Peyer's patch (tissue), 4 donors: ENCODE measurements around the gene ZNF750. TPM values are rescaled to one million over a fixed set of nuclear protein-coding genes. Genes with fewer than 3 reads are reported as not detected.

Experiments used
- DNase-seq, 3 donors: peaks; one replicate each; pipeline ENCODE4 v3.0.0-alpha.2; 2017 to 2019
- H3K27ac ChIP-seq, 4 donors: fragments of 200-600 bp; sonication (generic); one replicate each; pipeline ENCODE4 v1.5.1; 2016 to 2019
- H3K27me3 ChIP-seq, 2 donors: fragments of 200-600 bp; sonication (generic); one replicate each; pipeline ENCODE4 v1.5.1; 2019
- H3K36me3 ChIP-seq, 3 donors: fragments of 200-600 bp; sonication (generic); one replicate each; pipeline ENCODE4 v1.5.1; 2016 to 2019
- H3K4me1 ChIP-seq, 4 donors: fragments of 200-600 bp; sonication (generic); one replicate each; pipeline ENCODE4 v1.5.1; 2016 to 2019
- H3K4me3 ChIP-seq, 4 donors: fragments of 200-600 bp; sonication (generic); 1 replicate in 3 of 4; 2 replicates in 1 of 4; pipeline ENCODE4 v1.5.1; 2016 to 2019; ENCODE audit warnings: mild to moderate bottlenecking in 1 of 4
- H3K9me3 ChIP-seq, 4 donors: fragments of 200-600 bp; sonication (generic); one replicate each; pipeline ENCODE4 v1.5.1; 2016 to 2019; ENCODE audit warnings: mild to moderate bottlenecking in 1 of 4
- CTCF ChIP-seq, 6 experiments: fragments of 450-650 bp in 4 of 6; fragments of 200-600 bp in 2 of 6; sonication (generic) in 1 of 6; IDR thresholded peaks; one replicate each; pipeline ENCODE4 v1.5.1; 2017 to 2019; ENCODE audit warnings: antibody characterized with exemption in 6 of 6, mild to moderate bottlenecking in 3 of 6, moderate library complexity in 1 of 6
- POLR2A ChIP-seq, 2 donors: fragments of 450-650 bp; IDR thresholded peaks; one replicate each; pipeline ENCODE4 v1.5.1; 2017; ENCODE audit warnings: antibody characterized with exemption in 2 of 2, mild to moderate bottlenecking in 2 of 2, moderate library complexity in 2 of 2
- total RNA-seq, 4 donors: library from RNA; depleted of rRNA; stranded (reverse); fragments of >200 nt; gene quantifications; one replicate each; pipeline ENCODE4 v1.1.0, GENCODE V29; 2016

The ZNF750 gene
- total RNA-seq, 4 donors from 2014 or later: not detected

- Histone ChIP-seq H3K27ac (no peak overlapping the region), H3K36me3 (peaks cover 0 to 6% (median 0%) of the 10 kb centered on the region in 3 donors)
Measured at GRCh38 chr17:82832411-82832810, 7.4 kb downstream of the ZNF750 start.

DNA sequence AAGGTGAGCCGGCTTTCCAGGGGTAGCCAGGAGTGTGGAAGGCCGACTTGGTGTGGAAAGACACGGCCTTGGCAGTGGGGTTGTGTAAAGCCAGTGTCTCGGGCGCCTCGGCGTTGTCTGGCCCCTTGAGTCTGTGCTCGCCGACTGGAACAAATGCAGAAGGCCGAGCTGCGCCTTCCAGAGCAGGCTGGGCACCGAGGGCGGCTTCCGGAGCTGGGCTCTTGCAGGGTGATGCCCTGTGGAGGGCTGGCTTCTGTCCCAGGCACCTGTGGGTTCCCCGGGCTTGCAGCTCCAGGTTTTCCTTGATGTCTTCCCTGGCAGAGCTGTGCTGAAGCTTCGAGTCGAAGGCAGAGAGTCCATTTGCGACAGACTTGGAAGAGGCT, 8.0 kb downstream of the ZNF750 start:
- peaks cover 0 to 8% (median 0%) of the 10 kb centered on the region in 3 donors for H3K36me3 ChIP-seq
- TF ChIP-seq CTCF (IDR thresholded peaks at IDR 0.05): no peak
- TF ChIP-seq POLR2A (IDR thresholded peaks at IDR 0.05): no peak
- DNase-seq: peak in 1 of 3 donors; percentile 37
- H3K4me3 ChIP-seq: peak overlapping the region in 1 of 4 donors; percentile 10
- H3K4me1 ChIP-seq: peaks cover 0 to 5% (median 0%) of the 10 kb centered on the region in 4 donors
- no peaks in the 10 kb centered on the region for H3K9me3 ChIP-seq
- no peaks in the 10 kb centered on the region for H3K27me3 ChIP-seq
- no peak overlapping the region for H3K27ac ChIP-seq

More at GRCh38 chr17:82832411-82832810, 7.4 kb downstream of the ZNF750 start:
- no peak overlapping the region for H3K4me3 ChIP-seq
- no peak for TF ChIP-seq CTCF (IDR thresholded peaks at IDR 0.05)
- TF ChIP-seq POLR2A (IDR thresholded peaks at IDR 0.05): no peak
- DNase-seq: peak in 1 of 3 donors; percentile 30
- no peaks in the 10 kb centered on the region for H3K9me3 ChIP-seq
- H3K4me1 ChIP-seq: peaks cover 0 to 11% (median under 1%) of the 10 kb centered on the region in 4 donors
- no peaks in the 10 kb centered on the region for H3K27me3 ChIP-seq

- peaks cover 0 to 8% (median 0%) of the 10 kb centered on the region in 3 donors for H3K36me3 ChIP-seq
- no peaks in the 10 kb centered on the region for H3K4me1 ChIP-seq
- peak in 1 of 3 donors; percentile 31 for DNase-seq
- no peaks in the 10 kb centered on the region for H3K9me3 ChIP-seq
- no peaks in the 10 kb centered on the region for H3K27me3 ChIP-seq
- no peak for TF ChIP-seq CTCF (IDR thresholded peaks at IDR 0.05)
- TF ChIP-seq POLR2A (IDR thresholded peaks at IDR 0.05): no peak
- no peak overlapping the region for H3K27ac ChIP-seq
- peak overlapping the region in 1 of 4 donors; percentile 10 for H3K4me3 ChIP-seq
Measured at GRCh38 chr17:82831041-82831817, 8.6 kb downstream of the ZNF750 start.

- H3K36me3 ChIP-seq: peaks cover 0 to 8% (median 0%) of the 10 kb centered on the region in 3 donors
- no peaks in the 10 kb centered on the region for H3K9me3 ChIP-seq
- no peak for DNase-seq
- H3K27ac ChIP-seq: no peak overlapping the region
- no peaks in the 10 kb centered on the region for H3K4me1 ChIP-seq
- no peak overlapping the region for H3K4me3 ChIP-seq
- TF ChIP-seq CTCF (IDR thresholded peaks at IDR 0.05) (no peak), POLR2A (IDR thresholded peaks at IDR 0.05) (no peak)
- no peaks in the 10 kb centered on the region for H3K27me3 ChIP-seq
Measured at GRCh38 chr17:82830249-82830661, 9.6 kb downstream of the ZNF750 start.

DNA sequence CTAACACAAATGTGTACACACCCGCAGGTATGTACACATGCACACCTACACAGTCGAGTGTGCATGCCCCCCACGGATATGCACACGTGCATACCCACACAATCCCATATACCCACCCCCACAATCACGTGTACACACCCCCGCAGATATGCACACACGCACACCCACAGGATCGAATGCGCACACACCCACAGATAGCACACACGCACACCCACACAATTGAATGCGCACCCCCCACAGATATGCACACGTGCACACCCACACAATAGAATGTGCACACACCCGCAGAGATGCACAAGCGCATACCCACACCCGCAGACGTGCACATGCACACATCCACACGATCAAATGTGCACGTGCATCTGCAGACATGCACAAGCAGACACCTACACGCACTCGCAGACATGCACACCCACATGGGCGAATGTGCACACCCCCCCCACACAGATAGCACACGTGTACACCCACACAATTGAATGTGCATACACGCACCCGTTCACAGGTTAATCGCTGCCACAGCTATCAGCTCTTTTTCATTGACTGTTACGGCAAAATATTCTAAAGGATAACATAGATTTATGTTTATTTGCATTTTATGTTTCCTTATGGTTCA, 10.8 kb downstream of the ZNF750 start:
- H3K9me3 ChIP-seq: no peaks in the 10 kb centered on the region
- no peaks in the 10 kb centered on the region for H3K4me1 ChIP-seq
- H3K4me3 ChIP-seq: no peak overlapping the region
- no peaks in the 10 kb centered on the region for H3K27me3 ChIP-seq
- H3K36me3 ChIP-seq: peaks cover 0 to 8% (median 0%) of the 10 kb centered on the region in 3 donors
- TF ChIP-seq CTCF (IDR thresholded peaks at IDR 0.05) (no peak), POLR2A (IDR thresholded peaks at IDR 0.05) (no peak)
- DNase-seq: no peak
- H3K27ac ChIP-seq: no peak overlapping the region
